Astrocyte (in vitro differentiated cells and primary cell): ENCODE measurements around the gene OSTN. TPM values are rescaled to one million over a fixed set of nuclear protein-coding genes. Genes with fewer than 3 reads are reported as not detected.

ENCODE experiments used
- DNase-seq: peaks from one replicate; pipeline ENCODE4 v3.0.0-alpha.2; 2010; ENCODE audit warnings: low read depth
- FAIRE-seq: peaks from 2 replicates; lab custom pipeline; 2011; peaks lifted over from hg19 to GRCh38; lab: Jason Lieb, UNC
- H2AFZ ChIP-seq: 2 replicates; pipeline ENCODE4 v1.6.0; 2012; ENCODE audit warnings: low read depth, low read length, inconsistent platforms
- H3K27ac ChIP-seq: 2 replicates; pipeline ENCODE4 v1.5.1; 2011; ENCODE audit warnings: low read depth, low read length, inconsistent platforms
- H3K27me3 ChIP-seq: 2 replicates; pipeline ENCODE4 v1.6.0; 2011; ENCODE audit warnings: low read length, inconsistent platforms; ENCODE audit not compliant: insufficient read depth
- H3K36me3 ChIP-seq: 2 replicates; pipeline ENCODE4 v1.5.1; 2011; ENCODE audit warnings: low read length, inconsistent platforms; ENCODE audit not compliant: insufficient read depth
- H3K4me1 ChIP-seq: 2 replicates; pipeline ENCODE4 v1.5.1; 2011; ENCODE audit warnings: low read length, inconsistent platforms; ENCODE audit not compliant: insufficient read depth
- H3K4me2 ChIP-seq: 2 replicates; pipeline ENCODE4 v1.6.0; 2012; ENCODE audit warnings: low read length, inconsistent platforms
- H3K4me3 ChIP-seq: 2 replicates; pipeline ENCODE4 v1.5.1; 2011; ENCODE audit warnings: low read depth, mild to moderate bottlenecking, low read length, inconsistent platforms; ENCODE audit not compliant: insufficient read depth
- H3K79me2 ChIP-seq: 2 replicates; pipeline ENCODE4 v1.6.0; 2012; ENCODE audit warnings: mild to moderate bottlenecking, low read length, inconsistent platforms; ENCODE audit not compliant: insufficient read depth
- H3K9ac ChIP-seq: 2 replicates; pipeline ENCODE4 v1.6.0; 2012; ENCODE audit warnings: mild to moderate bottlenecking, low read length, inconsistent platforms
- H3K9me3 ChIP-seq: 2 replicates; pipeline ENCODE4 v1.5.1; 2012; ENCODE audit warnings: low read depth, mild to moderate bottlenecking, low read length, inconsistent platforms; ENCODE audit not compliant: insufficient read depth
- H4K20me1 ChIP-seq: 2 replicates; pipeline ENCODE4 v1.6.0; 2012; ENCODE audit warnings: low read length, inconsistent platforms; ENCODE audit not compliant: insufficient read depth
- H3K27ac Mint-ChIP-seq: one replicate; pipeline ENCODE4 v1.8.0; 2021; ENCODE audit warnings: mild to moderate bottlenecking, mixed read lengths; ENCODE audit not compliant: unreplicated experiment
- H3K27me3 Mint-ChIP-seq: one replicate; pipeline ENCODE4 v1.8.0; 2021; ENCODE audit warnings: low read depth, mixed read lengths; ENCODE audit not compliant: unreplicated experiment
- H3K36me3 Mint-ChIP-seq: one replicate; pipeline ENCODE4 v1.8.0; 2021; ENCODE audit warnings: low read depth, mixed read lengths; ENCODE audit not compliant: unreplicated experiment
- H3K4me1 Mint-ChIP-seq: one replicate; pipeline ENCODE4 v1.8.0; 2021; ENCODE audit warnings: low read depth, mixed read lengths; ENCODE audit not compliant: unreplicated experiment
- H3K4me3 Mint-ChIP-seq: one replicate; pipeline ENCODE4 v1.8.0; 2021; ENCODE audit warnings: mild to moderate bottlenecking, moderate library complexity, mixed read lengths; ENCODE audit not compliant: unreplicated experiment
- H3K9me3 Mint-ChIP-seq: one replicate; pipeline ENCODE4 v1.8.0; 2021; ENCODE audit warnings: mild to moderate bottlenecking, mixed read lengths; ENCODE audit not compliant: unreplicated experiment
- EZH2 ChIP-seq: IDR thresholded peaks from 2 replicates; pipeline ENCODE4 v1.6.1; 2012; ENCODE audit warnings: mild to moderate bottlenecking, low read length, inconsistent platforms; ENCODE audit not compliant: insufficient read depth
- total RNA-seq: library from RNA; stranded (reverse); gene quantifications from 2 replicates; pipeline ENCODE4 v1.2.1, GENCODE V29; 2021
- TF ChIP-seq, protein P1 (sequence below): IDR thresholded peaks from 2 replicates; pipeline ENCODE4 v1.5.1; 2011; ENCODE audit warnings: low read depth, mild to moderate bottlenecking, inconsistent platforms, low read length, moderate library complexity; ENCODE audit not compliant: insufficient read depth

Gene OSTN
- total RNA-seq, 1 donor from 2014 or later = not detected

DNA sequence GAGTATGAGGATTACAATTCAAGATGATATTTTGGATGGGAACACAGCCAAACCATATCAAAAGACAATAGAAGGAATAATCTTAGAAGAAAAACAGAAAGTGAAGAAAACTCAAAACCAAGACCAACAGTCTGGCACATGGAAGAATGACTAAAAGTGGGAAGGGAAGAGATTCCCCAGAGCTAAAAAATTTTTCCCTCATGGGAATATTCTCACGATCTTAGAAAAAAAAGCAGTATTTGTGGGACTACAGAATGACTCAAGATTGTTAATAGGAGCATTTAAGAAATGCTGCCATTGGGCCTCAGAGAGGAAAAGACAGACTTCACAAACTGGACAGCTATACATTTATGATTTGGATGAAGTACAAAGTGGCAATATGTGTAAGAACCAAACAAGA lies 18.3 kb downstream of the OSTN start:
- no peaks in the 10 kb centered on the region for H3K36me3 Mint-ChIP-seq

GRCh38 chr3:191220908-191221307 lies 21.9 kb downstream of the OSTN start:
- Mint-ChIP-seq H3K4me1 (no peaks in the 10 kb centered on the region), H3K27ac (no peak overlapping the region), H3K4me3 (no peak overlapping the region), H3K9me3 (no peaks in the 10 kb centered on the region), H3K27me3 (no peaks in the 10 kb centered on the region), H3K36me3 (no peaks in the 10 kb centered on the region)
- Histone ChIP-seq H3K27me3 (no peaks in the 10 kb centered on the region), H3K27ac (no peak overlapping the region), H3K79me2 (no peaks in the 10 kb centered on the region), H3K36me3 (no peaks in the 10 kb centered on the region), H3K9ac (no peak overlapping the region), H3K4me2 (no peak overlapping the region), H3K9me3 (no peaks in the 10 kb centered on the region), H2AFZ (no peak overlapping the region), H3K4me3 (no peak overlapping the region), H4K20me1 (no peaks in the 10 kb centered on the region), H3K4me1 (no peaks in the 10 kb centered on the region)
- TF ChIP-seq, protein P1, sequence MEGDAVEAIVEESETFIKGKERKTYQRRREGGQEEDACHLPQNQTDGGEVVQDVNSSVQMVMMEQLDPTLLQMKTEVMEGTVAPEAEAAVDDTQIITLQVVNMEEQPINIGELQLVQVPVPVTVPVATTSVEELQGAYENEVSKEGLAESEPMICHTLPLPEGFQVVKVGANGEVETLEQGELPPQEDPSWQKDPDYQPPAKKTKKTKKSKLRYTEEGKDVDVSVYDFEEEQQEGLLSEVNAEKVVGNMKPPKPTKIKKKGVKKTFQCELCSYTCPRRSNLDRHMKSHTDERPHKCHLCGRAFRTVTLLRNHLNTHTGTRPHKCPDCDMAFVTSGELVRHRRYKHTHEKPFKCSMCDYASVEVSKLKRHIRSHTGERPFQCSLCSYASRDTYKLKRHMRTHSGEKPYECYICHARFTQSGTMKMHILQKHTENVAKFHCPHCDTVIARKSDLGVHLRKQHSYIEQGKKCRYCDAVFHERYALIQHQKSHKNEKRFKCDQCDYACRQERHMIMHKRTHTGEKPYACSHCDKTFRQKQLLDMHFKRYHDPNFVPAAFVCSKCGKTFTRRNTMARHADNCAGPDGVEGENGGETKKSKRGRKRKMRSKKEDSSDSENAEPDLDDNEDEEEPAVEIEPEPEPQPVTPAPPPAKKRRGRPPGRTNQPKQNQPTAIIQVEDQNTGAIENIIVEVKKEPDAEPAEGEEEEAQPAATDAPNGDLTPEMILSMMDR = no peak
- TF ChIP-seq EZH2 = no peak
- no peak for FAIRE-seq
- DNase-seq = no peak

More for the DNA sequence above, 18.3 kb downstream of the OSTN start:
- no peak for FAIRE-seq
- Histone ChIP-seq H3K9ac (no peak overlapping the region), H3K4me3 (no peak overlapping the region), H3K36me3 (no peaks in the 10 kb centered on the region), H3K27ac (no peak overlapping the region), H3K4me1 (no peaks in the 10 kb centered on the region), H3K79me2 (no peaks in the 10 kb centered on the region), H2AFZ (no peak overlapping the region), H3K27me3 (no peaks in the 10 kb centered on the region), H3K4me2 (no peak overlapping the region), H3K9me3 (no peaks in the 10 kb centered on the region), H4K20me1 (no peaks in the 10 kb centered on the region)
- DNase-seq = no peak
- Mint-ChIP-seq H3K4me3 (no peak overlapping the region), H3K27me3 (no peaks in the 10 kb centered on the region), H3K27ac (no peak overlapping the region), H3K9me3 (no peaks in the 10 kb centered on the region), H3K4me1 (no peaks in the 10 kb centered on the region)
- no peak for TF ChIP-seq EZH2
- TF ChIP-seq, protein P1 = no peak

- H3K27me3 ChIP-seq = no peaks in the 10 kb centered on the region
- no peaks in the 10 kb centered on the region for H3K4me1 Mint-ChIP-seq
- H3K9ac ChIP-seq = no peak overlapping the region
- no peaks in the 10 kb centered on the region for H3K36me3 Mint-ChIP-seq
- H3K4me1 ChIP-seq = no peaks in the 10 kb centered on the region
- no peak overlapping the region for H3K4me3 ChIP-seq
- no peaks in the 10 kb centered on the region for H3K27me3 Mint-ChIP-seq
- H3K79me2 ChIP-seq = no peaks in the 10 kb centered on the region
- DNase-seq = no peak
- no peak for TF ChIP-seq EZH2
- TF ChIP-seq, protein P1 = no peak
- H2AFZ ChIP-seq = no peak overlapping the region
- H3K36me3 ChIP-seq = no peaks in the 10 kb centered on the region
- H3K27ac ChIP-seq = no peak overlapping the region
- no peak overlapping the region for H3K4me3 Mint-ChIP-seq
- no peak for FAIRE-seq
- no peak overlapping the region for H3K27ac Mint-ChIP-seq
- H3K9me3 ChIP-seq = no peaks in the 10 kb centered on the region
- H3K9me3 Mint-ChIP-seq = no peaks in the 10 kb centered on the region
- no peaks in the 10 kb centered on the region for H4K20me1 ChIP-seq
- H3K4me2 ChIP-seq = no peak overlapping the region
These were observed 22.6 kb downstream of the OSTN start for GRCh38 chr3:191221638-191222037.
